ENCODE results near the gene EID3. TPM values are rescaled to one million over a fixed set of nuclear protein-coding genes. Genes with fewer than 3 reads are reported as not detected.

The EID3 gene
- total RNA-seq, 1 donor from 2014 or later = 9.1 TPM

DNA sequence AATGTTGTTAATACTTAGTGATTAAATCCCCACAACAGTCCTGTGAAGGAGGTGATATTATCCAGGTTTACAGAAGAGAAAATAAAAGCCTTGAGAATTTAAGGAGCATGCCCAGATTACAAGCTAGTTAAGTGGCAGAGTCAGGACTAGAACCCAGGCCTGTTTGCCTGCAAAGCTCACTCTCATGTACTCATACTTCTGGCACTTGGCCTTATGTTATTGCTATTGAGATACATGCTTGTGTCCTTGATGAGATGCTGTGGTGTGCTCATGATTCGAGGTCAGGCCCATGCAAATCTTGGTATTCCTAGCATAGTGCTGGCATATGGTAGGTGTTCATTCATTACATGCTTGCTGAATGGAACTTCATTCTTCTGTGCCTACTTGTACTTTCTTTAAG lies 7.6 kb upstream of the EID3 start:
- no peaks in the 10 kb centered on the region for H3K27me3 ChIP-seq
- no peak overlapping the region for H3K4me3 ChIP-seq
- no peak overlapping the region for H3K27ac ChIP-seq
- no peak for DNase-seq (ENCODE audit: extremely low spot score in 2 of 2)
- peaks cover 0 to 31% of the 10 kb centered on the region in 2 donors for H3K36me3 ChIP-seq
- TF ChIP-seq CTCF (IDR thresholded peaks at IDR 0.05) (no peak), POLR2AphosphoS5 (IDR thresholded peaks at IDR 0.05; ENCODE audit: insufficient read depth in 1 of 2, low read depth in 1 of 2) (no peak), POLR2A (IDR thresholded peaks at IDR 0.05) (no peak)
- H3K4me1 ChIP-seq = peaks cover 59% of the 10 kb centered on the region
- no peaks in the 10 kb centered on the region for H3K9me3 ChIP-seq
- intact Hi-C loops (cut with DNase I) = loop anchor here (5.0 kb wide), 1 partner anchor 79 kb away; the partner anchor contains the start of gene TXNRD1

DNA sequence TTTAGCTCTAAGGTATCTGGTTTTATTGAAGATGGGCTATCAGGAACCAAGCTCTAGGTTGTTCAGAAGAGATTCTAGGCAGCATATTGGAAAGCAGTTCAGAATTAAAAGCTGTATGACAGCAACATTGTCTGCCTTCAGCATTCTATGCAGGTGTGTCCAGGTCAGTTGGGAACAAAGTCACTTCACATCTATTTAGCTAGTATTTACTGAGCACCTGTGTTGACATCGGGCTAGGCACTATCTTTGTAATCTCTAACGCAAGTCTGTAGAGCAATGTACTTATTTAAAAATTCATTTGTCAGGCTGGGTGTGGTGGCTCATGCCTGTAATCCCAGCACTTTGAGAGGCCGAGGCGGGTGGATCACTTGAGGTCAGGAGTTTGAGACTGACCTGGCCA lies 6.8 kb upstream of the EID3 start:
- Histone ChIP-seq H3K4me1 (peaks cover 55% of the 10 kb centered on the region), H3K4me3 (no peak overlapping the region), H3K27ac (no peak overlapping the region), H3K9me3 (no peaks in the 10 kb centered on the region), H3K27me3 (no peaks in the 10 kb centered on the region), H3K36me3 (peaks cover 0 to 25% of the 10 kb centered on the region in 2 donors)
- intact Hi-C loops (cut with DNase I) = loop anchor here (5.0 kb wide), 1 partner anchor 79 kb away; the partner anchor contains the start of gene TXNRD1
- TF ChIP-seq CTCF (IDR thresholded peaks at IDR 0.05) (no peak), POLR2AphosphoS5 (IDR thresholded peaks at IDR 0.05; ENCODE audit: insufficient read depth in 1 of 2, low read depth in 1 of 2) (no peak)
- DNase-seq (ENCODE audit: extremely low spot score in 2 of 2) = no peak

- Histone ChIP-seq H3K4me1 (peaks cover 56% of the 10 kb centered on the region), H3K36me3 (peaks cover 0 to 16% of the 10 kb centered on the region in 2 donors), H3K27ac (no peak overlapping the region), H3K27me3 (no peaks in the 10 kb centered on the region), H3K9me3 (no peaks in the 10 kb centered on the region), H3K4me3 (no peak overlapping the region)
- DNase-seq (ENCODE audit: extremely low spot score in 2 of 2) = no peak
- intact Hi-C loops (cut with DNase I) = loop anchor here (5.0 kb wide), 1 partner anchor 80 kb away; the partner anchor contains the start of gene TXNRD1
- no peak for TF ChIP-seq POLR2AphosphoS5 (IDR thresholded peaks at IDR 0.05; ENCODE audit: insufficient read depth in 1 of 2, low read depth in 1 of 2)
- no peak for TF ChIP-seq CTCF (IDR thresholded peaks at IDR 0.05)
- no peak for TF ChIP-seq POLR2A (IDR thresholded peaks at IDR 0.05)
Observed at GRCh38 chr12:104297477-104298113, 5.9 kb upstream of the EID3 start.

GRCh38 chr12:104299842-104300481 lies 3.6 kb upstream of the EID3 start:
- H3K27ac ChIP-seq = no peak overlapping the region
- peaks cover 0 to 7% of the 10 kb centered on the region in 2 donors for H3K36me3 ChIP-seq
- peaks cover 66% of the 10 kb centered on the region for H3K4me1 ChIP-seq
- DNase-seq (ENCODE audit: extremely low spot score in 2 of 2) = no peak
- no peaks in the 10 kb centered on the region for H3K9me3 ChIP-seq
- intact Hi-C loops (cut with DNase I) = loop anchor here (5.0 kb wide), 1 partner anchor 83 kb away; the partner anchor contains the start of gene TXNRD1
- H3K27me3 ChIP-seq = no peaks in the 10 kb centered on the region
- no peak for TF ChIP-seq POLR2A (IDR thresholded peaks at IDR 0.05)
- TF ChIP-seq POLR2AphosphoS5 (IDR thresholded peaks at IDR 0.05; ENCODE audit: insufficient read depth in 1 of 2, low read depth in 1 of 2) = no peak
- TF ChIP-seq CTCF (IDR thresholded peaks at IDR 0.05) = no peak
- H3K4me3 ChIP-seq = no peak overlapping the region
